ENCODE measurements around the gene PLA2G4D.

Gene PLA2G4D

DNA sequence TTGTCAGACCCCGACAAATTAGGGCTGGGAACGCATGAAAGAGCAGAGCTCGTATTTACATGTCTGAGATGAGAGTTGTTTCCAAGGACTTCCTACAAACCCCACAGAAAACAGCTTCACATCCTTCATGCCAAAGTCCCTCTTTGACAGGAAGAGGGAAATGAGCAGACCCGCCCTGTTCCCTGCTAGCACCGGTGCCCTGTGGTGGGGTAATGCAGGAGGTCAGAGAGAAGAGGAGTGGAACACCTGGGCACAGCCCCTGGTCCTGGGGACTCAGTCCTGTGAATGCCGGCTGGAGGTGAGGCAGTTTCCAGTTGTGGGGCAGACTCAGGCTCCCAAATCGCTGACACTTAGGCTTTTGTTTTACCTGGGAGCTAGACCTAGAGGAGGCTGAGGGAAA lies 4.0 kb downstream of the PLA2G4D start:
- FAIRE-seq = no peak

DNA sequence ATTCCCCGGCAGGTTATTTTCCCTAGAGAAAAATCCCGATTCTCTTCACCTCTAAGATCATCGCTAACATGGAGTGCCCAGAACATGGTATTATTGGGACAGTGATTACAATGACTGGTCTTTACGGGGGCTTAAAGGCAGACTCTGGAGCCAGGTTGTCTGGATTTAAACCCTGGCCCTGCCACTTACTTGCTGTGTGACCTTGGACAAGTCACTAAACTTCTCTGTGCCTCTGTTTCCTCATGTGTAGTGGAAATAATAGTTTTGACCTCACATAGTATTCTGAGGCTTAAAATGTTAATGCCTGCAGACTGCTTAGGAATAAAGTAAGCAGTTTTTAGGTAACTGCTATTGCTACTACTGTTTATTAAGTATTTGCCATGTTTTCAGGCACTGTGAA lies 4.4 kb downstream of the PLA2G4D start:
- FAIRE-seq = no peak

DNA sequence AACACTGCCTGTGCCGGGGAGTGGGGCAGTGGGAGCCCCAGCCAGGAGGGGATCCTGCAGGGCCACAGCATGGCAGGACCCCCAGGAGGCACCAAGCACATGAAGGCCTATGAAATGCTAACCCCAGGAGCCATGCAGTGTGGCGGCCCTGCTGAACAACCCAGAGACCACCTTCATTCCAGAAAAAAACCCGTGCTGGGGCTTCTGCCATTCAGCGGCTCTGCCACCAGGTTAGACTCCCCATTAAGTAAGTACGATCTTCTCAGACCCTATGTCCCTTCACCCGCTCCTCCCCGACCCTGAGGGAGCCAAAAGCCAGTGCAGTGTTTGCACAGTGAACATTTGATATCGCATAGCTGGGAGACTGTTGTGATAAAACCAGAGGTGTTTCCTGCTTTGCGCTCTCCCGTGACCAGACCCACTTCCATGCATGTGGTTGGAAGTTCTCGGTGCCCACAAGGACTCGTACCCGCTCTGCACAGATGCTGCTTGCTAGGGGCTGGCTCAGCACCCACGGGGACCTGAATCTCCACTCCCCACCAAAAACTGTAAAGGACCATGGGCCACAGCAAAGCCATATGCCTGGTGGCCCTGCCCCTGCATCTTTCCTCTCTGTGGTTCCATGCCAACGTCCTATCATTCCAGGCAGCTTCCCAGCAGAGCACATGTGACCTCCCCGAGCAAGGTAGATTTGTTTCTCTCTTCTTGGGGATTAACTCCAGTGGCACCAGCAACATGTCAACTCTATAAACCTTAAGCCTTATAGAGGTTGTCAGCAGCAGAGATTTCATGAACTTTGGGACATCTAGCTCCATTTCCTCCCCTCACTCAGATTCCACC lies 5.3 kb downstream of the PLA2G4D start:
- FAIRE-seq = no peak

DNA sequence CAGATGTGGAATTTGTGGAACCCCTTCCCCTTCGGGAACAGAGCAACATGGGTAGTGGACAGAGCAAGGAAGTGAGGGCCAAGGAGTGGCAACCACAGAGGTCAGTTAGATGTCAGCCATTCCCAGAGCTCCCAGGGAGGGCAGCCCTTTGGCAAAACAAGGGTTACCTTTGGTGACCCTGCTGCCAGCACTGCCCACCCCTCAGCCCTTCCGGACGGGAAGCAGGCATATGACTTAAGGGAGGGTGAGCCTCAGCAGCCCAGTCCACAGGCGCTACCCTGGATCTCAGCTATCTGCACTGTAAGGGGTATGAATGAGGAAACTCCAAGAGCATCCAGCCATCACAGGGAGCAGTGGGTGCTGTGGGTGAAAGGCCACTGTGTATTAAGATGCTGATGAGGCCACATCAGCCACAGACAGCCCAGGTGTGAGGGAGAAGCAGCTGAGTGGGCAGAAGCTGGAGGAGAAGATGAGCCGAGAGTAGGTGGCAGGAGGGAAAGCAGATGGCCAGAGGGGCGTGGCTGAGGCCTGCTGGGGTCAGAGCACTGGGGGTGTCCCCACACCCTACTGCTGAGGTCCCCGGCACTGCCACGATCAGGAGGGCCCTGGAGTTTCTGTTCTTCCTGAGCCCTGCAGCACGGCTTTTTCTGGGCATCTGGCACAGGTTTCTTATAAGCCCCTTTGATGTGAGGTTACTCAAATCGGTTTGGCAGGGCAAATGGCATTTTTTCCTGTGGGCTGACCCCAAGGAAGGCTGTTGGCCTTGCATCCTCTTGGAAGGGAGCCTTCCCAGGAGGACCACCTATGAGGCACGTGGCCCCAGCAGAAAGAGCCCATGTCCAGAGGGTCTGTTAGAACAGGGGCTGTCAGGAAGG lies 6.2 kb downstream of the PLA2G4D start:
- FAIRE-seq = no peak

DNA sequence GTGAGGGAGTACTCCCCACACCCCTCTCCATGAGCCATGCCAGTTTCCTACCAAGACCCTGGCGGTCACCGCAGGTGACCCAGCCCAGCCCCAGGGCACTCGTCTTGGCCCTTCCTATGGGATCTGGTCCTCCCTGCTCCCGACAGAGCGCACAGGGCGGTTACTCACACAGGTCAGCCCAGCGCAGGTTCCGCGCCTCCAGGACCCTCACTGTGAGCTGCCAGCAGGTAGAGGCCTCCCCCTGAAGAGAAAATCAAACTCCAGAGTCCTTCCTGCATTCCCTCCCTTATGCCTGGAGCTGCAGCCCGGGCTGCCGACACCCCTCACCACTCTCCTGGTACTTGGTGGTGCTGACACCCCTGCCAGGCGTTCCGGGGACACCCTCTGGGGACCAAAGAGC lies 6.9 kb downstream of the PLA2G4D start:
- no peak for FAIRE-seq

DNA sequence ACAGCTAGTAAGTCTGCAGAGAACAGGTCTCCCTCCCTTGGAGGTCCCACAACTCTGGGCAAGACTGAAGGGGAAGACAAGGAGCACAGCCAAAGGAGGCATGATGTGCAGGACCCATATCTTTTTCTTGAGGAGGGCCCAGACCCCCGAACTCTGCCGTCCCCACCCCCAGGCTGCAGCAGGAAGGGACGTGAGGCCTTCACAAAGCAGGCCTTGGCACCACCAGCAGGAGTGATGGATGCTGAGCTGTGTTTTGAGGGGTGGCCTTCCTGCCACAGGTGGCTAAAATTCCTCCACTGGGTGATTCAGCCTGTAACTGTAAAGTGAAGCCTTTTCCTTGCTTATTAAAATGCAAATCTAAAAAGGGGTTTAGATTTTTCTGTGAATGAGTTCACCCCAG lies 8.6 kb downstream of the PLA2G4D start:
- FAIRE-seq = no peak

DNA sequence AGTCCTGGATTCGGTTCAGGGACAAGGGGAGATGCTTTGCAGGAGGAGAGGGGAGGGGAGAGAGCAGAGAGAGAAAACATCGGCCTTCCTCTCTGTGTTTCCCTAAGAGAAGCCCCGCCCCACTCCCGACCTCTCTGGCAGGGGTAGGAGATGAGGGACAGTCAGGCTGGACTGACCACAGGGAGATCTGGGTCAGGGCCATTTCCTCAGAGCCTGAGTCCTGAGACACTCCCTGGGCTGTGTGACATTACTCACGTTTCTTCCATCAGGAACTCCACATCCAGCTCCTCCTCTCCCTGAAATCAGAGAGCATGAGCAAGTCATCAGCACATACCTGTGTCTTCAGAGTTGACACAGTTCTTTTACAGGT lies 9.1 kb downstream of the PLA2G4D start:
- FAIRE-seq = no peak

DNA sequence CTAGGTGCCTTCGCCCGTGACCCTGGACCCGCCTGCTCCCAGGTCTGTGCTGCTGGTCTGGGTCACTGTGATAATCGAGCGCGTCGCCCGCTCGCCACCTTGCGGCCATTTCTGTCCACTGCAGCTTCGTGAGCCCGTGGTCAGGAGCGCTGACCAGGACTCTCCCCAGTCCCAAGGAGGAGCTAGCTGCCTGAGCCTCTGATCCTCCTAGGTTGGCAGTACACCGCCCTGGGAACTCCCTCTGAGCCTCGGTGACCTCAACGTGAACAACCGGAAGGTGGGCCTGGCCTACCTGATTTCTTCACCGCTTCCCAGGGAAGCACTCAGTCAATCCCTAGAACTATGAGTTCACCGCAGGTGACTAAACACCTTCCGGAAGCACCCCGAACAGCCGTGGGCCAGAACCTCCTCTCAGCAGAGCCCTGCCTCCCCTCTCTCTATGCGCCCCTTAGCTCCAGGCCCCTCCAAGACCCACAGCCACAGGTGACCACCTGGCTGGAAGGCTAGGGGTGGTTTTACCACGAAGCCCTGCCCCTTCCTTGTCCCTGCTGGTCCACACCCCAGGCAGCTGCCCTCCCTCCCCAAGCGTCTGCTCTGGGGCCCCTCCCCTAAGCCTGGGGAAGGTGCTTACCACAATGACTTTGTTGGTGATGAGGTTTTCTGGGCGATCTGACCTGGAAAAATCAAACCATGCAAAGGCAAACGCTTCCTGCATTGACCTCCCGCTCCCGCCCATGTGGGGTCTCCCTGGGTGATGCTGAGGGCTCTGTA lies 9.7 kb downstream of the PLA2G4D start:
- no peak for FAIRE-seq

DNA sequence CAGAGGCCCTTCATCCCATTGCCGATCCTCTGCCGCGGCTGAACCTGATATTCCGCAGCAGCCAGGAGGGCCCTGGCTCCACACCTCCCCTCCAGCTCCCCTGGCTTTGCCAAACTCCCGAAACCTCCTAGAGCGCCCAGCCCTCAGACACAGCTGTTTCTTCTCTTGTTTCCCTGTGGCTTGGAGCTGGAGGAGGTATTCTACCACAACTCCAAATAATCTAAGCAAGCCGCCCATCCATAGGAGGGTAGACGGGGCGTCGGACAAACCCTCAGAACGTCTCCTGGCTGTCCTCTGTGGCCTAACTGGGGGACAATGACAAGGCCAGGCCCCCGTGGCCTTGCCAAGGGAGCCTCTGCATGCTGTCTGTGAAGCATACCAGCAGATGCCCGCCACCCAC lies 10.4 kb downstream of the PLA2G4D start:
- FAIRE-seq = no peak

DNA sequence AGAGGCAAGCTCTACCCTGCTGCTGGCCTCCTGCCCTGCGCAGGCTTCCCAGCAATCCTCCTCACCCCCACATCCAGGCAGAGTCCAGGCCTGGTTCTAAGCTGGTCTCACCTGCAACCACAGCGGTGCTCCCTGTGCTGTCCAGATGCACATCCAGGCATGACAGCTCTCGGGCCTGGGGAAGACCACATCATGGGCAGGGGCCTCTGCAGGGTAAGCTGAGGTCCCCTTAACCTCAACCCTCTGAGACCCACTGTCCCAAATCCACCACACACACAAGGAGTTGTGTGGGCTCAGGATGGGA lies 10.8 kb downstream of the PLA2G4D start:
- no peak for FAIRE-seq

DNA sequence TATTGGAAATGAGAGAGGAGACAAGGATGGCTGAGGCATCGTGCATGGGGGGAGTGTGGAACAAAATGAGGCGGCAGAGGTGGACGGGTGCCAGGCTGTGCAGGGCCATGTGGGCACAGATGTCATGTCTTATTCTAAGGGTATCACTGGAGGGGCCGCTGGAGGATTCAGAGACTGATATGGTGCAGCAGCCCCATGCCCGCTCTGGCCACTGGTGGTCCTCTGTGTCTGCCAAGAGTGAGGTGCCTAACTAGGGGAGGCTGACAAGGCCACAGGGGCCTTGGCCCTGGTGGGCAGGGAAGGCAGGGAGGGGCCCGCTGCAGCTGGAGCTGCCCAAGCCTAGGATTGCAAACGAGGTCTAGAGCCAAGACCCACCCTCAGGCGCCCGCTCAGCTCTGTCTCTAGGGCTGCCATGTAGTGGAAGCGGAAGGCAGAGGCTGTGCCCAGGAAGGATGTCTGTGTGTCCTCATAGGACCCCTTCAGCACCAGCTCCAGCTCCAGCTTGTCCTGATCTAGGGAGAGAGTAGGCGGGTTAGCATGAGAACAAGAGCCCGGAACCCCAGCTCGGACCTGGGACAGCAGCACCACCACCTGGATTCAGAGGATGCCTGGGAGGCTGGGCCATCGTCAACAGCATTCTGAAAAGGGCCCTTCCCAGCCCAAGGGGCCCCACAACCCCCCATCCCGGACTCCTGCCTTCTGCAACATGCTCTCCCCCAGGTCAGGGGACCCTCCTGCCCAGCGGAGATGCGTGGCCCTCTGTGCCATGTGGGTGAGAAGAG lies 11.3 kb downstream of the PLA2G4D start:
- no peak for FAIRE-seq

DNA sequence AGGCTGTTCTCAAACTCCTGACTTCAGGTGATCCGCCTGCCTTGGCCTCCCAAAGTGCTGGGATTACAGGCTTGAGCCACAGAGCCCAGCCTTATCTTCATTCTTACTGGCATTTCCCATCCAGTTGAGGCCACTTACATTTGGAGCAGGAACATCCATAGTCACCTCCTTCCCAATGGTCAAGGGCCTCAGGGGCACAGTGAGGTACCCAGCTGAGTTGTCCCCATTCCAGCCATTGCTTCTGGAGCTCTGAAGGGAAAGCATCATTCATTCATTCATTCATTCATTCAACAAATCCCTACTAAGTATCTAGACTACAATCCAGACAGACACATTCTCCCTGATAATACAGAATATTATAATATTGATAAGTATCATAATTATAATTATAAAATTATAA lies 12.2 kb downstream of the PLA2G4D start:
- FAIRE-seq = no peak

DNA sequence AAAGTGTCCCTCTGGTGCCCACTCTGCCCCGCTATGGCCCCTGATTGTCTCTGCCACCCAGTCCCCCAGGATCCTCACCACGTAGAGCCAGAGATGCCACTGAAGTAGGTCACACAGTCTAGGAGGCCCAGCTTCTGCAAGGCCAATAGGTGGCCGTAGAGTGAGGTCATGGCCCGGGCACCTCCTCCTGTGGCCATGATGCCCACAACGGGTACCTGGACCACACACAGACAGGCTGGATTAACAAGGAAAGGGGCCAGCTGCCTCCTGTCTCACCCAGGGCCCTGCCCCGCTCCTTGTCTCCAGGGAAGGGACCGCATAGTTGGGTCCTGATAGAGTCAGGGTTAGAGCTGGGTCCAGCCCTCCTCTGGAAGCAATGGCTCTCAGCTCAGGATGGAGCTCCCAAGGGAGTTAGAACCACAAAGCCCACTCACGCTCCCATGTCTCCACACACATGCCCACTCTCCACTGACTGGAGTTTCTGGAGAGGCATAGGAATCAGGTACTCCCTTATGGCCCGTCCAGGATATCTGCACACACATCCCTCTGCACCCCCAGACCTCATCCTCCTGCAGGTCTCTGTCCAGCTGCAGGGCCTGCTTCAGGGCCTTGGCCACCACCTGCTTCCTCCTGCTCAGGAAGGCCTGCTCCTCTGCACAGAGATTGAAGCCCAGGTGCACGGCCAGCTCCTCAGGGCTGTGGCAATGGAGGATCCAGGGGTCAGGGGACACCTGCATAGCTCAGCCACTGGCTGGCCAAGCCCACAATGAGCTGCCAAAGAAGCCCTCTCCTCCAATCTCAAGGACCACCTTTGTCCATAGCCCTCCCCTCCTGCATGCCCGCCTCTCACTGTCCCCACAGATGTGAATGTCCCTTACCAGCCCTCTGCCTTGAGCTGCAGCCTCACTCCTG lies 13.2 kb downstream of the PLA2G4D start:
- FAIRE-seq = no peak

DNA sequence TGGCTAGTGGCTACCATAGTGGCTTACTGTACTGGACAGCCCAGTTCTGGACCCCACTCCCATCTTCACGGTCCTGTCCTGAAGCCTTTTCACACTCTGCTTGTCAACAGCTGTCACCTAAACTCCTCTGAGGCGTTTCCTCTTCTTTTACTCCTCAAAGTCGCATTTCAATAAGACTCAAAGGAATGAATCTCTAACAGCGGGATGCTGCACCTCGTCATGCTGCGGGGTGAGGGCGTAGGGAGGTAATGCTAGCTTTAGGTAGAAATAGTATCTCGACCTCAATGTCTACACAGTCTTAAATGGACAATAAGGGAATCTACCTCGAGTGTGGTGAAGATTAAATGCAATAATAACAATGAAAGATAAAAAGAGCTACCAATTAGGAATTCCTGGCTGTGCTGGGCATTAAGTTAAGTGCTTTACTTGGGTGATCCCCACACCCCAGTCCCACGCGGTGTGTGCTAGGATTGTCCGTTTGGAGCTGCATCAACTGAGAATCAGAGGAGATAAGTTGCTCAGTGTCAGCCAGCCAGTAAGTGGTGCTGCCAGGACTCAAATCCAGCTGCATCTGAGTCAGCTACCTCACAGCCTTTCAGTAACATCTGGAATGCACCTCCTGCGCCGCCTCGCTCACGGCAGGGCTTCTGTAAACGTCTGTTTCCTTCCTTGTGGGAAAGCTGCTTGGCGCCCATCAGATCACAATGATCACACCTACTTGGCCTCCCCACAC lies 14.0 kb downstream of the PLA2G4D start:
- FAIRE-seq = no peak

DNA sequence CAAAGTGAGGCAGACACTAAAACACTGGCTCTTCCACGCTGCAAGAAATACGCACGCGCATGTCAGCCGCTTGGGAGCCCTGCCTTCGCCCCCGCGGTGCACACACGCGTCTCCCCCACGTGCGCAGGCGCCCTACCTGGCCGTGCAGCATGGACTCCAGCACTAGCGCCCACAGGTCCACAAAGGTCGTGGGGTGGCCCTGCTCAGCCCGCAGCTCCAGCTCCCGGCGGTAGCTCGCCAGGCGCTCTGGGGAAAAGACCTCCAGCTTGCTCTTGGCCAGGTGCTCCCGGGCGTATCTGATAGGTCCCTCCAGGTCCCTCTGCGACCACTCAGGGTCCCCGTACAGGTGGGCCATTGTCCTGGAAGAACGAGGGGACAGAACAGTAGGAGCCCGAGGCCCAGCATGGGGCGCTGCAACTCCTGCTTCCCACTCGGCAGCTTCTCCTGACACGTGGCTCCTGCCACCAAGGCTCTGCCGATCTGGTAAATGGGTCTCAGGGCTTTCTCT lies 14.9 kb downstream of the PLA2G4D start:
- no peak for FAIRE-seq

DNA sequence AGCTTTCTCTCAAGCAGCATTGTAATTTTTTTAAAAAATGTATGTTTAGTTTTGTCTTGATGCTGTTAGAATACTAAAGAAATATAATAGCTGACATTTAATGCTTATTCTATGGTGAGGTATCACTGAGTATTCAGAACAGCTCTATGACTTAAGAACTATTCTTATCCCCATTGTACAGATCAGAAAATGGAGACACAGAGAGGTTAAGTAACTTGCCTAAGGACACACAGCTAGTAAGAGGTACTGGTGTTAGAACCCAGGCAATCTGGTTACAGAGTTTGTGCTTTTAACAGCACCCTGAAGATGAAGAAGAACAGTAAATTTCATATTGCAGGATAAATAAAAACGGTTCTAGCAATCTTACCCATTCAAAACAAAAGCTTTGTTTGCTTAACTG lies 15.5 kb downstream of the PLA2G4D start:
- FAIRE-seq = no peak

DNA sequence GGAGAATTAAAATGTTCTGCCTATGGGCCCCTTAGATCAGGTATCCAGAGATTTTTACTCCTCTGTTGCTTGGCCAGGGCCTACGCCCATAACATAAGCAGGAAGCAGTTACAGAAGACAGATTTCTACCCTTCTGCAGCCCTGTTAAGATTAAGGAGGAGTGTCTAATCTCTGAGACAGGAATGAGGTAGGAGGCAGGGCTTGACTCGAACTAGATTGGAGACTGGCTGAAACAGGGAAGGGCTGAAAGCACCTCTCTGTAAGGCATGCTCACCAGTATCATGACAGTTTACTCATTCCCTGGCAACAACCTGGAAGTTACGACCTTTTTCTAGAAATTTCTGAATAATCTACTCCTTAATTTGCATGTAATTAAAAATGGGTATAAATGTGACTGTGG lies 16.7 kb downstream of the PLA2G4D start:
- FAIRE-seq = no peak

DNA sequence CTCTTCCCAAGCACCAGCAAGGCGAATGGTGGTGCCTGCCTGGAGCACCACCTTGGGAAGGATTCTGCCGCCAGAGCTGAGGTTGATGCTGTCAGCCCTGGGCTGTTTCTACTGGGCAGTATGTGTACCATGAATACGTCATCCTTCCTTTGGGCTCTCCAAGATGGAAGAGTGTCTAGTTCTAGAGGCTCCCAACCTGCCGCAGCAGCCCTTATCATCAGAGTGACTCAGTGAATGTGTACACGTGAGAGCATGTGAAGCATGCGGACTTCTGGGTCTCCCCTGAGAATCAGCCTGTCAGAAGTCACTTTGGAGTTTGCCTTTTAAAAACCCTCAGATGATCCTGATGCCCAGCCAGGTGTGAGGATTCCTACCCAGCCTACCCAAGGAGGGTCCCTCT lies 20.9 kb downstream of the PLA2G4D start:
- FAIRE-seq = no peak

DNA sequence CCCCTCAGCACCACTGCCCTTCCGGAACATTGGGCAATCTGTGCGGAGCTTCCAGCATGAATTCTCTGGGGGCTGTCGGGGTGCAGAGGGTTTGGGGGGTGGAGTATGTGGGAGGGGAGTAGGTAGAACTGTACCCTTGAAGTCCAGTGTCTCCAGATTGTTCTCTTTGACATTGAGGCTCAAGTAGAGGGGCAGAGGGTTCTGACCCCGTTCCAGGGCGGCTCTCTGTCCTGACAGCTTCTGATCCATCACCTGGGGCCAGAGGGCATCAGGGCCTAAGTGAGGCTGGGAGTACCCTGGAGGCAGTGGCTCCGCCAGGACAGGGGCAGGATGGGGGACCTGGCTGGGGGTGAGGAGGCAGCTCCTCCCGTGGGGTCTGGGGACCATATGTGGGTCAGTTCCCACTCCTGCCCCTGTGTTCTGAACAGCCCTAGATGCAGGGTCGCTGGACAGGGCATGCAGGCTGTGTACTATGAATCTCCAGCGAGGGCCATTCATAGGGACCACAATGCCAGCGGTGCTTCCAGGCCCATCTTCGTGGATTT lies 22.1 kb downstream of the PLA2G4D start:
- no peak for FAIRE-seq

DNA sequence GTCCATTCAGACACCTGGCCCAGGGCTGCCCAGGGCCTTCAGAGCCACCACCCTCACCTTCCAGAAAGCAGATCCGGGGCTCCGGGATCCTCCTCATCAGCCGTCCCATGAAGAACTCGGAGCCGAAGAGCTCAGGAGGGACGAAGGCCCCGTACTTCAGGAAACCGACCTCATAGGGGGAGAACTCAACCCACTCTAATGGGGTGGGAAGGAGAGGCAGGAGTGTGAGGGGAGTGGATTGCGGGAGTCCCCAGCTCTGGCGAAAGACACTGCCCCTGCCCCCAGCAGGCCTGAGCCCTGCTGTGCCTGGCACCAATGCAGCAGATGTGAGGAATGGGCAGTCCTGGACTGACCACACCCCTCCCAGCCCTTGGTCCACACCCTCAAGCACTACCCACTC lies 22.6 kb downstream of the PLA2G4D start:
- no peak for FAIRE-seq

Measured in colon (tissue), 2 donors.